HFFc6 (cell line): ENCODE data around the gene MPL. TPM values are rescaled to one million over a fixed set of nuclear protein-coding genes. Genes with fewer than 3 reads are reported as not detected.
A peak's percentile ranks its signal among the peaks of the same experiment; 100 is the strongest.

Source experiments
- DNase-seq: peaks from one replicate; pipeline ENCODE4 v3.0.0-alpha.2; 2018
- H3K27ac Mint-ChIP-seq: 2 replicates; pipeline ENCODE4 v1.8.0; 2020; ENCODE audit warnings: mild to moderate bottlenecking, mixed read lengths
- H3K27me3 Mint-ChIP-seq: 2 replicates; pipeline ENCODE4 v1.8.0; 2021; ENCODE audit warnings: mild to moderate bottlenecking, moderate library complexity, mixed read lengths; ENCODE audit not compliant: insufficient read depth
- H3K36me3 Mint-ChIP-seq: 2 replicates; pipeline ENCODE4 v1.8.0; 2021; ENCODE audit warnings: low read depth, mixed read lengths
- H3K4me1 Mint-ChIP-seq: 2 replicates; pipeline ENCODE4 v1.8.0; 2020; ENCODE audit warnings: low read depth, mixed read lengths
- H3K4me3 Mint-ChIP-seq: 2 replicates; pipeline ENCODE4 v1.8.0; 2020; ENCODE audit warnings: mild to moderate bottlenecking, moderate library complexity, mixed read lengths
- H3K9me3 Mint-ChIP-seq: 2 replicates; pipeline ENCODE4 v1.8.0; 2020; ENCODE audit warnings: mild to moderate bottlenecking, mixed read lengths
- total RNA-seq, 6 experiments: library from RNA; stranded (reverse); fragmentation: NEBNext Ultra II Directional; extraction: Animal tissue kit (Norgen Biotek cat#: 25700); gene quantifications; 2 replicates in 1 of 6; 3 replicates in 5 of 6; pipeline ENCODE4 v1.2.3, GENCODE V29; 2021
- TF ChIP-seq, protein P1 (sequence below): fragments of 200-600 bp; sonication (generic); IDR thresholded peaks from 2 replicates; pipeline ENCODE4 v1.5.0; 2021; ENCODE audit warnings: antibody characterized with exemption, mild to moderate bottlenecking

Gene MPL
- total RNA-seq, 6 experiments from 2014 or later: not detected

DNA sequence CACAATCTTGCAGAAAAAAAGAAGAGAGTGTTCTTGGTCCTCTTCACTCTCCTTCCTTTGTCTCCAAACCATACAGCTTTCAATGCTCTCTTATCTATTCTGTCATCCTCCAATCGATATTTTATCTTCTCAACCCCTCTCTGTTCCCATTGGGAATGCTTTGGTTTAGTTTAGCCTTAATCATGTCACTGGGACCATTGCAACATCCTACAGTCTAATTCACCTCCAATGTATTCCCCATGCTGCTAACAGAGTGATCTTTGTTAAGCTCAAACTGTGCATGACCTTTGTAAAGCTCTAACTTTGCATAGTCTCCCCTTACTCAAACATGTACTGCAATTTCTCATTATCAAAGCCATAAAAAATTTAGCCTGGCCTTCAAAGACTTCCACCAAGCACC, 2.9 kb downstream of the MPL start:
- Mint-ChIP-seq H3K4me3 (no peak overlapping the region), H3K4me1 (peaks cover 6% of the 10 kb centered on the region; the same call in 1 of the 2 replicates), H3K27me3 (peaks cover 16% of the 10 kb centered on the region), H3K9me3 (no peaks in the 10 kb centered on the region), H3K36me3 (no peaks in the 10 kb centered on the region), H3K27ac (no peak overlapping the region)
- TF ChIP-seq, protein P1, sequence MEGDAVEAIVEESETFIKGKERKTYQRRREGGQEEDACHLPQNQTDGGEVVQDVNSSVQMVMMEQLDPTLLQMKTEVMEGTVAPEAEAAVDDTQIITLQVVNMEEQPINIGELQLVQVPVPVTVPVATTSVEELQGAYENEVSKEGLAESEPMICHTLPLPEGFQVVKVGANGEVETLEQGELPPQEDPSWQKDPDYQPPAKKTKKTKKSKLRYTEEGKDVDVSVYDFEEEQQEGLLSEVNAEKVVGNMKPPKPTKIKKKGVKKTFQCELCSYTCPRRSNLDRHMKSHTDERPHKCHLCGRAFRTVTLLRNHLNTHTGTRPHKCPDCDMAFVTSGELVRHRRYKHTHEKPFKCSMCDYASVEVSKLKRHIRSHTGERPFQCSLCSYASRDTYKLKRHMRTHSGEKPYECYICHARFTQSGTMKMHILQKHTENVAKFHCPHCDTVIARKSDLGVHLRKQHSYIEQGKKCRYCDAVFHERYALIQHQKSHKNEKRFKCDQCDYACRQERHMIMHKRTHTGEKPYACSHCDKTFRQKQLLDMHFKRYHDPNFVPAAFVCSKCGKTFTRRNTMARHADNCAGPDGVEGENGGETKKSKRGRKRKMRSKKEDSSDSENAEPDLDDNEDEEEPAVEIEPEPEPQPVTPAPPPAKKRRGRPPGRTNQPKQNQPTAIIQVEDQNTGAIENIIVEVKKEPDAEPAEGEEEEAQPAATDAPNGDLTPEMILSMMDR: no peak
- DNase-seq: no peak

- H3K27me3 Mint-ChIP-seq: peaks cover 20% of the 10 kb centered on the region
- peaks cover 14% of the 10 kb centered on the region for H3K4me1 Mint-ChIP-seq
- H3K36me3 Mint-ChIP-seq: no peaks in the 10 kb centered on the region
- DNase-seq: no peak
- H3K9me3 Mint-ChIP-seq: no peaks in the 10 kb centered on the region
- no peak overlapping the region for H3K4me3 Mint-ChIP-seq
- TF ChIP-seq, protein P1: no peak
- no peak overlapping the region for H3K27ac Mint-ChIP-seq
Measured at GRCh38 chr1:43344267-43344850, 6.7 kb downstream of the MPL start.

GRCh38 chr1:43345120-43345519, 7.5 kb downstream of the MPL start:
- Mint-ChIP-seq H3K9me3 (no peaks in the 10 kb centered on the region), H3K4me1 (peaks cover 21% of the 10 kb centered on the region), H3K27me3 (peaks cover 18% of the 10 kb centered on the region), H3K27ac (no peak overlapping the region), H3K36me3 (no peaks in the 10 kb centered on the region), H3K4me3 (no peak overlapping the region)
- TF ChIP-seq, protein P1: no peak
- DNase-seq: no peak

GRCh38 chr1:43346636-43347035, 9.0 kb downstream of the MPL start:
- no peak overlapping the region for H3K27ac Mint-ChIP-seq
- H3K4me1 Mint-ChIP-seq: peaks cover 25% of the 10 kb centered on the region
- TF ChIP-seq, protein P1: no peak
- no peaks in the 10 kb centered on the region for H3K9me3 Mint-ChIP-seq
- no peak for DNase-seq
- H3K36me3 Mint-ChIP-seq: no peaks in the 10 kb centered on the region
- H3K27me3 Mint-ChIP-seq: peaks cover 18% of the 10 kb centered on the region
- no peak overlapping the region for H3K4me3 Mint-ChIP-seq

DNA sequence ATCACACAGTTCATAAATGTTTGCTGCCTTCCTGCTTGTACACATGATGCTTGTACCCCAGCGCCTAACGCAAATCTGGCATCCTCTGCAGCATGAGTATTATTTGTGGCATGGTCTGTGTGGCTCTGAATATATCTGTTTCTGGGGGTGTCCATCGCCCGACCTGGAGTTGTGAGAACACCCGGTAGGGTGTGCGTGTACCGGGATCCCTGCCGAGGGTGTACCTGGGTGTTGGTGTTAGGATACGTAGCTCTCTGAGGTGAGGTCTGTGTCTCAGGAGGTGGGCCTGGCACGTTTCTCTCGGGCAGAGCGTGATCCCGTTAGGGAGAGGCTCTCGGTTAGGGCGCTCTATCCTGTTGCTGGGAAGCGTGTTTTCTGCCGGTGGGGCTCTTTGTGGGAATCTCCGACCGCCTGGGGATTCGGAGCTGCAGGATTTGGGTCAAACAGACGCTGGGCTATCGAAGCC, 10.8 kb downstream of the MPL start:
- no peak for DNase-seq
- H3K27ac Mint-ChIP-seq: no peak overlapping the region
- no peaks in the 10 kb centered on the region for H3K36me3 Mint-ChIP-seq
- H3K27me3 Mint-ChIP-seq: peaks cover 24% of the 10 kb centered on the region
- H3K9me3 Mint-ChIP-seq: no peaks in the 10 kb centered on the region
- peak overlapping the region; percentile 22 for H3K4me3 Mint-ChIP-seq
- TF ChIP-seq, protein P1: no peak
- H3K4me1 Mint-ChIP-seq: peaks cover 25% of the 10 kb centered on the region
